HepG2 (cell line): ENCODE measurements around the gene B4GALT5. TPM values are rescaled to one million over a fixed set of nuclear protein-coding genes. Genes with fewer than 3 reads are reported as not detected.

ENCODE experiments used
- BATF2 ChIP-seq: sonication (generic); formaldehyde crosslinking; IDR thresholded peaks from 2 replicates; pipeline ENCODE4 v1.8.0; 2022; ENCODE audit warnings: mild to moderate bottlenecking, missing genetic modification reagents, moderate library complexity
- CREB1 ChIP-seq, 2 experiments: fragments of 450-650 bp in 1 of 2; IDR thresholded peaks; 2 replicates each; pipeline ENCODE4 v1.6.1; 2016 to 2017; ENCODE audit warnings: control low read depth in 1 of 2, mild to moderate bottlenecking in 1 of 2, missing compliant biosample characterization in 1 of 2, missing genetic modification characterization in 1 of 2
- GTF3A ChIP-seq: sonication (generic); formaldehyde crosslinking; conservative IDR thresholded peaks from 2 replicates; pipeline ENCODE4 v1.4.0; 2020; ENCODE audit warnings: mild to moderate bottlenecking, missing genetic modification reagents
- MEIS1 ChIP-seq: sonication (generic); formaldehyde crosslinking; IDR thresholded peaks from 2 replicates; pipeline ENCODE4 v1.9.0; 2021; ENCODE audit warnings: mild to moderate bottlenecking, missing genetic modification reagents, moderate library complexity, borderline replicate concordance
- NR2C2 ChIP-seq: sonication (generic); formaldehyde crosslinking; IDR thresholded peaks from 2 replicates; pipeline ENCODE4 v1.4.0; 2020; ENCODE audit warnings: missing genetic modification reagents, mild to moderate bottlenecking, moderate library complexity, borderline replicate concordance
- REST ChIP-seq, 2 experiments: IDR thresholded peaks; 2 replicates each; pipeline ENCODE4 v1.6.1; 2011 to 2012; ENCODE audit warnings: low read length in 2 of 2, borderline replicate concordance in 1 of 2, low read depth in 1 of 2, mild to moderate bottlenecking in 1 of 2, moderate library complexity in 1 of 2
- SNAPC5 ChIP-seq: sonication (generic); formaldehyde crosslinking; IDR thresholded peaks from 2 replicates; pipeline ENCODE4 v1.8.1; 2023; ENCODE audit warnings: mild to moderate bottlenecking, missing genetic modification reagents, borderline replicate concordance
- STAG1 ChIP-seq: sonication (generic); formaldehyde crosslinking; IDR thresholded peaks from 2 replicates; pipeline ENCODE4 v1.4.0; 2020; ENCODE audit warnings: missing genetic modification reagents
- ZBTB3 ChIP-seq: sonication (generic); formaldehyde crosslinking; IDR thresholded peaks from 2 replicates; pipeline ENCODE4 v1.4.0; 2020; ENCODE audit warnings: low read depth, mild to moderate bottlenecking, moderate library complexity, missing genetic modification reagents, borderline replicate concordance
- ZNF552 ChIP-seq: sonication (generic); formaldehyde crosslinking; IDR thresholded peaks from 2 replicates; pipeline ENCODE4 v1.9.0; 2022; ENCODE audit warnings: missing genetic modification reagents, mild to moderate bottlenecking, borderline replicate concordance
- ZNF572 ChIP-seq: sonication (generic); formaldehyde crosslinking; IDR thresholded peaks from 2 replicates; pipeline ENCODE4 v1.5.1; 2020; ENCODE audit warnings: mild to moderate bottlenecking, missing genetic modification reagents
- polyA plus RNA-seq, 8 experiments: library from polyadenylated mRNA; depleted of rRNA in 3 of 8; stranded (reverse) in 7 of 8; unstranded in 1 of 8; fragments of >200 nt; fragmentation: Illumina TruSeq in 4 of 8; extraction: Trizol in 4 of 8; gene quantifications; 2 replicates each; pipeline versions ENCODE4 v1.2.1 to v1.2.3, GENCODE V29; 2011 to 2016; ENCODE audit warnings: low read depth in 4 of 8, missing spikeins in 1 of 8, mixed read lengths in 1 of 8; ENCODE audit not compliant: insufficient read depth in 1 of 8
- total RNA-seq, 5 experiments: library from RNA; depleted of rRNA; stranded (reverse); fragments of >200 nt; fragmentation: Illumina TruSeq; extraction: Trizol; gene quantifications; 2 replicates each; pipeline ENCODE4 v1.2.3, GENCODE V29; 2016; ENCODE audit warnings: low read depth in 1 of 5
- TF ChIP-seq, protein P1 (sequence below): sonication (generic); formaldehyde crosslinking; IDR thresholded peaks from 2 replicates; pipeline ENCODE4 v1.4.0; 2020; ENCODE audit warnings: missing genetic modification reagents, borderline replicate concordance
- TF ChIP-seq, protein P2 (sequence below), 2 experiments: sonication (generic) in 1 of 2; formaldehyde crosslinking in 1 of 2; IDR thresholded peaks; 2 replicates each; pipeline versions ENCODE4 v1.6.1 to v1.9.0; 2014 to 2022; ENCODE audit warnings: antibody characterized with exemption in 1 of 2, borderline replicate concordance in 1 of 2, inconsistent platforms in 1 of 2, low read depth in 1 of 2, missing genetic modification reagents in 1 of 2

Gene B4GALT5
- total and polyA plus RNA-seq, 2 of the 13 experiments (the other 11 are each of a cell fraction or from before 2014, with no cell fraction given) = 27.3 to 30.9 TPM

DNA sequence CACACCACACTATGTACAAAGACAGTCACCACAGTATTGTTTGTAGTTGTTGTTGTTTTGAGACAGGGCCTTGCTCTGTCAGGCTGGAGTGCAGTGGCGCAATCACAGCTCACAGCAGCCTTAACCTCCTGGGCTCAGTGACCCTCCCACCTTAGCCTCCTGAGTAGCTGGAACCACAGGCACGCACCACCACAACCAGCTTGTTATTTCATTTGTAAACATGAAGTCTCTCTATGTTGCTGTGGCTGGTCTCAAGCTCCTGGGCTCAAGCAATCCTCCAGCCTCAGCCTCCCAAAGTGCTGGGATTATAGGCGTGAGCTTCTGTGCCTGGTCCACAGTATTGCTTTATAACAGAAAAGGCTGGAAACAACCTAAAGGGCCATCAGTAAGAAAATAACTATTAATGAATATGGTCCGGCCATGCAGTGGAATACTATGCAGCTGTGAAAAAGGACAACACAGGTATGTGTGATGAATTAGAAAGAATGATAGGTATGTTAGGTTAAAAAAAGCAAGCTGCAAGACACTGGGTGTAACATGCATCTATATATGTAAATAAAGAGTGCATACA lies 115.8 kb downstream of the B4GALT5 start (continued):
- TF ChIP-seq SNAPC5 (no peak), GTF3A (CRISPR knock-in tag) (no peak), ZBTB3 (CRISPR knock-in tag) (no peak), STAG1 (CRISPR knock-in tag) (no peak), REST (IDR thresholded peaks at IDR 0.05; ENCODE audit: borderline replicate concordance in 1 of 2, low read depth in 1 of 2, low read length in 2 of 2) (no peak), ZNF552 (CRISPR knock-in tag) (no peak), ZNF572 (CRISPR knock-in tag) (no peak), BATF2 (CRISPR knock-in tag) (no peak), MEIS1 (CRISPR knock-in tag) (no peak), CREB1 (IDR thresholded peaks at IDR 0.05) (no peak), CREB1 (CRISPR knock-in tag; IDR thresholded peaks at IDR 0.05) (no peak), NR2C2 (CRISPR knock-in tag) (no peak)
- TF ChIP-seq, protein P1, sequence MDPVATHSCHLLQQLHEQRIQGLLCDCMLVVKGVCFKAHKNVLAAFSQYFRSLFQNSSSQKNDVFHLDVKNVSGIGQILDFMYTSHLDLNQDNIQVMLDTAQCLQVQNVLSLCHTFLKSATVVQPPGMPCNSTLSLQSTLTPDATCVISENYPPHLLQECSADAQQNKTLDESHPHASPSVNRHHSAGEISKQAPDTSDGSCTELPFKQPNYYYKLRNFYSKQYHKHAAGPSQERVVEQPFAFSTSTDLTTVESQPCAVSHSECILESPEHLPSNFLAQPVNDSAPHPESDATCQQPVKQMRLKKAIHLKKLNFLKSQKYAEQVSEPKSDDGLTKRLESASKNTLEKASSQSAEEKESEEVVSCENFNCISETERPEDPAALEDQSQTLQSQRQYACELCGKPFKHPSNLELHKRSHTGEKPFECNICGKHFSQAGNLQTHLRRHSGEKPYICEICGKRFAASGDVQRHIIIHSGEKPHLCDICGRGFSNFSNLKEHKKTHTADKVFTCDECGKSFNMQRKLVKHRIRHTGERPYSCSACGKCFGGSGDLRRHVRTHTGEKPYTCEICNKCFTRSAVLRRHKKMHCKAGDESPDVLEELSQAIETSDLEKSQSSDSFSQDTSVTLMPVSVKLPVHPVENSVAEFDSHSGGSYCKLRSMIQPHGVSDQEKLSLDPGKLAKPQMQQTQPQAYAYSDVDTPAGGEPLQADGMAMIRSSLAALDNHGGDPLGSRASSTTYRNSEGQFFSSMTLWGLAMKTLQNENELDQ (CRISPR knock-in tag) = no peak
- TF ChIP-seq, protein P2, sequence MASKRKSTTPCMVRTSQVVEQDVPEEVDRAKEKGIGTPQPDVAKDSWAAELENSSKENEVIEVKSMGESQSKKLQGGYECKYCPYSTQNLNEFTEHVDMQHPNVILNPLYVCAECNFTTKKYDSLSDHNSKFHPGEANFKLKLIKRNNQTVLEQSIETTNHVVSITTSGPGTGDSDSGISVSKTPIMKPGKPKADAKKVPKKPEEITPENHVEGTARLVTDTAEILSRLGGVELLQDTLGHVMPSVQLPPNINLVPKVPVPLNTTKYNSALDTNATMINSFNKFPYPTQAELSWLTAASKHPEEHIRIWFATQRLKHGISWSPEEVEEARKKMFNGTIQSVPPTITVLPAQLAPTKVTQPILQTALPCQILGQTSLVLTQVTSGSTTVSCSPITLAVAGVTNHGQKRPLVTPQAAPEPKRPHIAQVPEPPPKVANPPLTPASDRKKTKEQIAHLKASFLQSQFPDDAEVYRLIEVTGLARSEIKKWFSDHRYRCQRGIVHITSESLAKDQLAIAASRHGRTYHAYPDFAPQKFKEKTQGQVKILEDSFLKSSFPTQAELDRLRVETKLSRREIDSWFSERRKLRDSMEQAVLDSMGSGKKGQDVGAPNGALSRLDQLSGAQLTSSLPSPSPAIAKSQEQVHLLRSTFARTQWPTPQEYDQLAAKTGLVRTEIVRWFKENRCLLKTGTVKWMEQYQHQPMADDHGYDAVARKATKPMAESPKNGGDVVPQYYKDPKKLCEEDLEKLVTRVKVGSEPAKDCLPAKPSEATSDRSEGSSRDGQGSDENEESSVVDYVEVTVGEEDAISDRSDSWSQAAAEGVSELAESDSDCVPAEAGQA (IDR thresholded peaks at IDR 0.05; ENCODE audit: low read depth) = no peak
- TF ChIP-seq, protein P2 (CRISPR knock-in tag; IDR thresholded peaks at IDR 0.05; ENCODE audit: borderline replicate concordance) = no peak
